DMS 273 treated with DMSO at 0.1 percent for 48 hours (cell line): ENCODE data around the gene CDH4.
"Not testable (repeated sequence)": the region's sequence is repeated elsewhere in the genome, so short reads cannot be mapped to it uniquely, and the experiment has no call there.

ENCODE experiments used
- DNase-seq: peaks from one replicate; lab custom pipeline; 2025; lab: John Stamatoyannopoulos, UW

CDH4 gene

GRCh38 chr20:61419010-61419409, 166.9 kb downstream of the CDH4 start:
- DNase-seq = no peak

- no peak for DNase-seq
Measured at GRCh38 chr20:61419501-61419900, 167.4 kb downstream of the CDH4 start.

- DNase-seq = no peak
Measured at GRCh38 chr20:61420056-61420455, 168.0 kb downstream of the CDH4 start.

- no peak for DNase-seq
Measured at GRCh38 chr20:61420781-61421180, 168.7 kb downstream of the CDH4 start.

- DNase-seq = no peak
Measured at GRCh38 chr20:61422636-61423425, 170.8 kb downstream of the CDH4 start.

- no peak for DNase-seq
Measured at GRCh38 chr20:61424011-61424627, 172.1 kb downstream of the CDH4 start.

- no peak for DNase-seq
Measured at GRCh38 chr20:61424628-61425420, 172.8 kb downstream of the CDH4 start.

GRCh38 chr20:61425541-61425991, 173.5 kb downstream of the CDH4 start:
- not testable (repeated sequence) for DNase-seq

- DNase-seq = no peak
Measured at GRCh38 chr20:61426352-61426751, 174.3 kb downstream of the CDH4 start.

- DNase-seq = no peak
Measured at GRCh38 chr20:61429458-61430227, 177.6 kb downstream of the CDH4 start.

GRCh38 chr20:61430228-61430624, 178.2 kb downstream of the CDH4 start:
- no peak for DNase-seq

- no peak for DNase-seq
Measured at GRCh38 chr20:61433176-61433575, 181.1 kb downstream of the CDH4 start.

- no peak for DNase-seq
Measured at GRCh38 chr20:61433816-61434215, 181.8 kb downstream of the CDH4 start.

GRCh38 chr20:61434341-61434781, 182.3 kb downstream of the CDH4 start:
- DNase-seq = no peak

- DNase-seq = no peak
Measured at GRCh38 chr20:61435184-61435822, 183.2 kb downstream of the CDH4 start.

GRCh38 chr20:61435823-61436220, 183.8 kb downstream of the CDH4 start:
- DNase-seq = no peak

- no peak for DNase-seq
Measured at GRCh38 chr20:61436283-61436666, 184.2 kb downstream of the CDH4 start.

GRCh38 chr20:61436667-61437279, 184.7 kb downstream of the CDH4 start:
- DNase-seq = no peak

GRCh38 chr20:61437280-61438206, 185.5 kb downstream of the CDH4 start:
- DNase-seq = no peak

GRCh38 chr20:61438285-61438684, 186.2 kb downstream of the CDH4 start:
- no peak for DNase-seq
